HepG2 (cell line): Measurements from ENCODE around the gene TMEM61. TPM values are rescaled to one million over a fixed set of nuclear protein-coding genes. Genes with fewer than 3 reads are reported as not detected.
A peak's percentile ranks its signal among the peaks of the same experiment; 100 is the strongest.

Experiments used
- ATAD3A ChIP-seq: sonication (generic); formaldehyde crosslinking; IDR thresholded peaks from 2 replicates; pipeline ENCODE4 v1.4.0; 2020; ENCODE audit warnings: missing genetic modification reagents
- CHD2 ChIP-seq: IDR thresholded peaks from 2 replicates; pipeline ENCODE4 v1.6.1; 2011; ENCODE audit warnings: low read depth, low read length, improper control_type of control experiment
- HINFP ChIP-seq: sonication (generic); formaldehyde crosslinking; IDR thresholded peaks from 2 replicates; pipeline ENCODE4 v1.4.0; 2020; ENCODE audit warnings: low read depth, mild to moderate bottlenecking, missing genetic modification reagents
- KLF9 ChIP-seq: IDR thresholded peaks from 2 replicates; pipeline ENCODE4 v1.6.1; 2016; ENCODE audit warnings: low read depth
- MIER2 ChIP-seq: IDR thresholded peaks from 2 replicates; pipeline ENCODE4 v1.6.1; 2016; ENCODE audit warnings: missing biosample characterization, missing genetic modification reagents
- PREB ChIP-seq: sonication (generic); formaldehyde crosslinking; IDR thresholded peaks from 2 replicates; pipeline ENCODE4 v1.4.0; 2020; ENCODE audit warnings: missing genetic modification reagents
- RFXANK ChIP-seq: IDR thresholded peaks from 2 replicates; pipeline ENCODE4 v1.6.1; 2016
- SNRNP70 ChIP-seq: fragments of 200-400 bp; formaldehyde crosslinking; IDR thresholded peaks from 2 replicates; pipeline ENCODE4 v1.6.1; 2017; ENCODE audit warnings: mild to moderate bottlenecking, low read depth, low read length, moderate library complexity
- STAT6 ChIP-seq: sonication (generic); formaldehyde crosslinking; IDR thresholded peaks from 2 replicates; pipeline ENCODE4 v1.4.0; 2020; ENCODE audit warnings: missing genetic modification reagents, mild to moderate bottlenecking, borderline replicate concordance
- TOE1 ChIP-seq: sonication (generic); formaldehyde crosslinking; IDR thresholded peaks from 2 replicates; pipeline ENCODE4 v1.4.0; 2020; ENCODE audit warnings: mild to moderate bottlenecking, missing genetic modification reagents
- ZNF143 ChIP-seq: sonication (generic); formaldehyde crosslinking; IDR thresholded peaks from 2 replicates; pipeline ENCODE4 v1.4.0; 2020; ENCODE audit warnings: missing genetic modification reagents
- ZNF33B ChIP-seq: sonication (generic); formaldehyde crosslinking; IDR thresholded peaks from 2 replicates; pipeline ENCODE4 v1.5.1; 2020; ENCODE audit warnings: mild to moderate bottlenecking, missing genetic modification reagents
- ZNF44 ChIP-seq: sonication (generic); formaldehyde crosslinking; IDR thresholded peaks from 2 replicates; pipeline ENCODE4 v1.5.1; 2020; ENCODE audit warnings: mild to moderate bottlenecking, missing genetic modification reagents
- ZNF629 ChIP-seq: sonication (generic); formaldehyde crosslinking; conservative IDR thresholded peaks from 2 replicates; pipeline ENCODE4 v1.5.0; 2020; ENCODE audit warnings: missing genetic modification reagents
- polyA plus RNA-seq, 8 experiments: library from polyadenylated mRNA; depleted of rRNA in 3 of 8; stranded (reverse) in 7 of 8; unstranded in 1 of 8; fragments of >200 nt; fragmentation: Illumina TruSeq in 4 of 8; extraction: Trizol in 4 of 8; gene quantifications; 2 replicates each; pipeline versions ENCODE4 v1.2.1 to v1.2.3, GENCODE V29; 2011 to 2016; ENCODE audit warnings: low read depth in 4 of 8, missing spikeins in 1 of 8, mixed read lengths in 1 of 8; ENCODE audit not compliant: insufficient read depth in 1 of 8
- total RNA-seq, 5 experiments: library from RNA; depleted of rRNA; stranded (reverse); fragments of >200 nt; fragmentation: Illumina TruSeq; extraction: Trizol; gene quantifications; 2 replicates each; pipeline ENCODE4 v1.2.3, GENCODE V29; 2016; ENCODE audit warnings: low read depth in 1 of 5
- TF ChIP-seq, protein P1 (sequence below), 2 experiments: sonication (generic) in 1 of 2; formaldehyde crosslinking in 1 of 2; IDR thresholded peaks; 2 replicates each; pipeline versions ENCODE4 v1.6.1 to v1.9.0; 2014 to 2022; ENCODE audit warnings: antibody characterized with exemption in 1 of 2, borderline replicate concordance in 1 of 2, inconsistent platforms in 1 of 2, low read depth in 1 of 2, missing genetic modification reagents in 1 of 2

TMEM61 gene
- total and polyA plus RNA-seq, 2 of the 13 experiments (the other 11 are each of a cell fraction or from before 2014, with no cell fraction given), result not detected

DNA sequence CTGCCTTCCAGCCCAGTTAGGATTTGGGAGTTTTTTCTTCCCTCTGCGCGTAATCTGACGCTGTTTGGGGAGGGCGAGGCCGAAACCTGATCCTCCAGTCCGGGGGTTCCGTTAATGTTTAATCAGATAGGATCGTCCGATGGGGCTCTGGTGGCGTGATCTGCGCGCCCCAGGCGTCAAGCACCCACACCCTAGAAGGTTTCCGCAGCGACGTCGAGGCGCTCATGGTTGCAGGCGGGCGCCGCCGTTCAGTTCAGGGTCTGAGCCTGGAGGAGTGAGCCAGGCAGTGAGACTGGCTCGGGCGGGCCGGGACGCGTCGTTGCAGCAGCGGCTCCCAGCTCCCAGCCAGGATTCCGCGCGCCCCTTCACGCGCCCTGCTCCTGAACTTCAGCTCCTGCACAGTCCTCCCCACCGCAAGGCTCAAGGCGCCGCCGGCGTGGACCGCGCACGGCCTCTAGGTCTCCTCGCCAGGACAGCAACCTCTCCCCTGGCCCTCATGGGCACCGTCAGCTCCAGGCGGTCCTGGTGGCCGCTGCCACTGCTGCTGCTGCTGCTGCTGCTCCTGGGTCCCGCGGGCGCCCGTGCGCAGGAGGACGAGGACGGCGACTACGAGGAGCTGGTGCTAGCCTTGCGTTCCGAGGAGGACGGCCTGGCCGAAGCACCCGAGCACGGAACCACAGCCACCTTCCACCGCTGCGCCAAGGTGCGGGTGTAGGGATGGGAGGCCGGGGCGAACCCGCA, 59.1 kb downstream of the TMEM61 start, which contains the start of gene PCSK9 (continued):
- TF ChIP-seq STAT6 (no peak), ATAD3A (CRISPR knock-in tag) (no peak), CHD2 (no peak; the same call in 1 of the 2 replicates), ZNF143 (CRISPR knock-in tag) (peak; percentile 46; the same call in 1 of the 2 replicates), HINFP (CRISPR knock-in tag) (no peak; the same call in 1 of the 2 replicates), TOE1 (CRISPR knock-in tag) (peak; percentile 63; the same call in 1 of the 2 replicates), KLF9 (no peak), MIER2 (CRISPR knock-in tag) (0 out of 2 replicates have a peak, but pooled peaks have one; percentile 16), ZNF33B (CRISPR knock-in tag) (peak; percentile 89), PREB (no peak), ZNF44 (CRISPR knock-in tag) (peak; percentile 95; the same call in 1 of the 2 replicates), ZNF629 (no peak), RFXANK (CRISPR knock-in tag) (no peak), SNRNP70 (no peak)
- TF ChIP-seq, protein P1, sequence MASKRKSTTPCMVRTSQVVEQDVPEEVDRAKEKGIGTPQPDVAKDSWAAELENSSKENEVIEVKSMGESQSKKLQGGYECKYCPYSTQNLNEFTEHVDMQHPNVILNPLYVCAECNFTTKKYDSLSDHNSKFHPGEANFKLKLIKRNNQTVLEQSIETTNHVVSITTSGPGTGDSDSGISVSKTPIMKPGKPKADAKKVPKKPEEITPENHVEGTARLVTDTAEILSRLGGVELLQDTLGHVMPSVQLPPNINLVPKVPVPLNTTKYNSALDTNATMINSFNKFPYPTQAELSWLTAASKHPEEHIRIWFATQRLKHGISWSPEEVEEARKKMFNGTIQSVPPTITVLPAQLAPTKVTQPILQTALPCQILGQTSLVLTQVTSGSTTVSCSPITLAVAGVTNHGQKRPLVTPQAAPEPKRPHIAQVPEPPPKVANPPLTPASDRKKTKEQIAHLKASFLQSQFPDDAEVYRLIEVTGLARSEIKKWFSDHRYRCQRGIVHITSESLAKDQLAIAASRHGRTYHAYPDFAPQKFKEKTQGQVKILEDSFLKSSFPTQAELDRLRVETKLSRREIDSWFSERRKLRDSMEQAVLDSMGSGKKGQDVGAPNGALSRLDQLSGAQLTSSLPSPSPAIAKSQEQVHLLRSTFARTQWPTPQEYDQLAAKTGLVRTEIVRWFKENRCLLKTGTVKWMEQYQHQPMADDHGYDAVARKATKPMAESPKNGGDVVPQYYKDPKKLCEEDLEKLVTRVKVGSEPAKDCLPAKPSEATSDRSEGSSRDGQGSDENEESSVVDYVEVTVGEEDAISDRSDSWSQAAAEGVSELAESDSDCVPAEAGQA (IDR thresholded peaks at IDR 0.05; ENCODE audit: low read depth), result no peak; the same call in 1 of the 2 replicates
- TF ChIP-seq, protein P1 (CRISPR knock-in tag; IDR thresholded peaks at IDR 0.05; ENCODE audit: borderline replicate concordance), result peak; percentile 31; the same call in 1 of the 2 replicates
